ENCODE measurements around the gene ABHD1.

The ABHD1 gene

DNA sequence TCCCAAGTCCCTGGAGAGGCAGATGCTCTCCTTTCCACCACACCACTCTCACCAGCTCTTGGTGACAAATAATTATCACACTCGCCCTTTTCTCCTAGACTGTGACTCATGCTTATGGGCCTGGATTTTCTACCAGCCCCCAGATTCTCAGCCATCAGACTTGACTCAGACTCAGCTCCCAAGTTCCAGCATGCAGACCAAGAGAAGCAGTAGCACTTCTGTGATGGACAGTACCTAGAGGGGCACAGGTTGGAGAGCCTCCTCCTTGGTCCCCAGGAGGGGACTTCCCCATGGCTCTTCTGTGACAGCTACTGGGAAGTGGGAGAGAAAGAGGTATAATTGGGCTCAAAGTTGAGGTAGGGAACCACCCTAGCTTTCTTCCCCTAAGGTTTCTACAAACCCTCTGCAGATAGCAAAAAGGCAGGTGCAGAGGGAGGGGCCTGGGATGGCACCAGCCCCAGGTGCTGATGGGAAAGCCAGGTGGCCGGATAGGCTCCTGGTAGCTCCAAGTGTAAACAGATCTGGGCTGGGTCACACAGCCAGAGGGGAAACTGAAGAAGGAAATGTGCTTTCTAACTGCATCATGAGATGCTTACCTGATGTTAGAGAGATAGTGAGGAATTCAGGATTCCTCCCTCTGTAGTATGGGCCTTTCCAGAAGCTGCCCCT lies 29.3 kb downstream of the ABHD1 start:
- Histone ChIP-seq H3K4me2 (ENCODE audit: low read depth, low read length, poor library complexity, severe bottlenecking) (no peak overlapping the region), H2AFZ (ENCODE audit: low read length) (no peak overlapping the region), H3K4me1 (ENCODE audit: insufficient read depth, low read length, poor library complexity, severe bottlenecking) (no peaks in the 10 kb centered on the region)

DNA sequence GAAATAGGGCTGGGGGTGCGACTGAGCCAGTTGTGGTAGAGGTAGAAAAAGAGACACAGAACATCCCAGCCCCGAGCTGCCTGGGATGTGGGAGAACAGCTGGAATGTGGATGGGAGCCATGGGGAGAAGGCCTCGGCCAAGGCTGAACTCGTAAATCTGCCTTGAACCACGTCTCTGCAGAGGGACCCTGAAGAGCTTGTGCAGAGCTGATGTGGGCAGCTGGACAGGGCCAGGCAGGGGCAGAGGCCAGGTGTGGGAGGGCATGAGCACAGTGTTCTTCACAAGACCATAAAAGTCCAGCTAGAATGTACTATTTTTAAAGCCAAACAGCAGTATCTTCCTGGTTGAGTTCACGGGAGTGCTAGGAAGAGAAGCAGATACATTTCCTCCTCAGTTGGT lies 30.9 kb downstream of the ABHD1 start:
- Histone ChIP-seq H3K36me3 (ENCODE audit: insufficient read depth, low read length) (no peaks in the 10 kb centered on the region), H3K4me2 (ENCODE audit: low read depth, low read length, poor library complexity, severe bottlenecking) (no peak overlapping the region), H3K4me3 (ENCODE audit: low read length, poor library complexity, severe bottlenecking) (no peak overlapping the region), H3K79me2 (ENCODE audit: insufficient read depth, low read length) (no peaks in the 10 kb centered on the region), H3K4me1 (ENCODE audit: insufficient read depth, low read length, poor library complexity, severe bottlenecking) (no peaks in the 10 kb centered on the region), H3F3A (ENCODE audit: low read depth) (no peaks in the 10 kb centered on the region), H3K9me2 (replicated peaks; ENCODE audit: low read depth, low read length) (no peaks in the 10 kb centered on the region), H3K9me3 (ENCODE audit: insufficient read depth, low read depth, low read length) (no peaks in the 10 kb centered on the region), H4K20me1 (ENCODE audit: insufficient read depth, low read length, poor library complexity, severe bottlenecking) (no peaks in the 10 kb centered on the region), H2AFZ (ENCODE audit: low read length) (no peak overlapping the region), H3K27me3 (ENCODE audit: insufficient read depth, low read length, poor library complexity, severe bottlenecking) (no peaks in the 10 kb centered on the region), H3K9ac (ENCODE audit: low read depth, low read length, poor library complexity, severe bottlenecking) (no peak overlapping the region)
- TF ChIP-seq, protein P1, sequence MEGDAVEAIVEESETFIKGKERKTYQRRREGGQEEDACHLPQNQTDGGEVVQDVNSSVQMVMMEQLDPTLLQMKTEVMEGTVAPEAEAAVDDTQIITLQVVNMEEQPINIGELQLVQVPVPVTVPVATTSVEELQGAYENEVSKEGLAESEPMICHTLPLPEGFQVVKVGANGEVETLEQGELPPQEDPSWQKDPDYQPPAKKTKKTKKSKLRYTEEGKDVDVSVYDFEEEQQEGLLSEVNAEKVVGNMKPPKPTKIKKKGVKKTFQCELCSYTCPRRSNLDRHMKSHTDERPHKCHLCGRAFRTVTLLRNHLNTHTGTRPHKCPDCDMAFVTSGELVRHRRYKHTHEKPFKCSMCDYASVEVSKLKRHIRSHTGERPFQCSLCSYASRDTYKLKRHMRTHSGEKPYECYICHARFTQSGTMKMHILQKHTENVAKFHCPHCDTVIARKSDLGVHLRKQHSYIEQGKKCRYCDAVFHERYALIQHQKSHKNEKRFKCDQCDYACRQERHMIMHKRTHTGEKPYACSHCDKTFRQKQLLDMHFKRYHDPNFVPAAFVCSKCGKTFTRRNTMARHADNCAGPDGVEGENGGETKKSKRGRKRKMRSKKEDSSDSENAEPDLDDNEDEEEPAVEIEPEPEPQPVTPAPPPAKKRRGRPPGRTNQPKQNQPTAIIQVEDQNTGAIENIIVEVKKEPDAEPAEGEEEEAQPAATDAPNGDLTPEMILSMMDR (conservative IDR thresholded peaks at IDR 0.05; ENCODE audit: low read length): no peak
- TF ChIP-seq EZH2phosphoT487 (IDR thresholded peaks at IDR 0.05; ENCODE audit: borderline replicate concordance): no peak

More for the DNA sequence above, 29.3 kb downstream of the ABHD1 start:
- no peaks in the 10 kb centered on the region for H3K9me2 ChIP-seq (replicated peaks; ENCODE audit: low read depth, low read length)
- no peaks in the 10 kb centered on the region for H3F3A ChIP-seq (ENCODE audit: low read depth)
- no peak for TF ChIP-seq EZH2phosphoT487 (IDR thresholded peaks at IDR 0.05; ENCODE audit: borderline replicate concordance)
- no peaks in the 10 kb centered on the region for H3K36me3 ChIP-seq (ENCODE audit: insufficient read depth, low read length)
- H3K79me2 ChIP-seq (ENCODE audit: insufficient read depth, low read length): no peaks in the 10 kb centered on the region
- H4K20me1 ChIP-seq (ENCODE audit: insufficient read depth, low read length, poor library complexity, severe bottlenecking): no peaks in the 10 kb centered on the region
- H3K27me3 ChIP-seq (ENCODE audit: insufficient read depth, low read length, poor library complexity, severe bottlenecking): no peaks in the 10 kb centered on the region
- no peak overlapping the region for H3K9ac ChIP-seq (ENCODE audit: low read depth, low read length, poor library complexity, severe bottlenecking)
- H3K9me3 ChIP-seq (ENCODE audit: insufficient read depth, low read depth, low read length): no peaks in the 10 kb centered on the region
- no peak overlapping the region for H3K4me3 ChIP-seq (ENCODE audit: low read length, poor library complexity, severe bottlenecking)

DNA sequence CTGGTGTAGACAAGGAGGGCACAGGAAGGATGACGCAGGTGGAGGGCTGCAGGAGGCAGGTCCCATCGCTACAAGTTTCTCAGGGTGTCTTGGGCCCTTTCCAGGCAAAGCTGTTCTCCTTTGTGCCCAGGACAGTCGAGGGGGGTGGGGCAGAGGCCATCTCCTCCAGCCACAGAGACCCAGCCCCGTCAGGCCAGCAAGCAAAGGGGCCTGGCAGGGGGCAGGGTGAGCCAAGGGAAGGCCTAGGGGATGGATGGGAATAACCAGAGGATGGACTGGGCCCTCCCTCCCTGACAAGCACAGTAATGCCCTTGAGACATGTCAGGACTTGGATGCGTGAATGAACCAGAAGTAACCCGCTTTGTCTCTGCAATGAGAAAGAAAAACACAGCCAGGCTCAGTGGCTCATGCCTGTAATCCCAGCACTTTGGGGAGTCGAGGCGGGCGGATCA lies 31.5 kb downstream of the ABHD1 start:
- Histone ChIP-seq H3K9ac (ENCODE audit: low read depth, low read length, poor library complexity, severe bottlenecking) (no peak overlapping the region), H4K20me1 (ENCODE audit: insufficient read depth, low read length, poor library complexity, severe bottlenecking) (no peaks in the 10 kb centered on the region), H3K9me2 (replicated peaks; ENCODE audit: low read depth, low read length) (no peaks in the 10 kb centered on the region), H3F3A (ENCODE audit: low read depth) (no peaks in the 10 kb centered on the region), H3K27me3 (ENCODE audit: insufficient read depth, low read length, poor library complexity, severe bottlenecking) (no peaks in the 10 kb centered on the region), H3K4me1 (ENCODE audit: insufficient read depth, low read length, poor library complexity, severe bottlenecking) (no peaks in the 10 kb centered on the region), H3K4me2 (ENCODE audit: low read depth, low read length, poor library complexity, severe bottlenecking) (no peak overlapping the region), H3K79me2 (ENCODE audit: insufficient read depth, low read length) (no peaks in the 10 kb centered on the region), H3K9me3 (ENCODE audit: insufficient read depth, low read depth, low read length) (no peaks in the 10 kb centered on the region), H3K4me3 (ENCODE audit: low read length, poor library complexity, severe bottlenecking) (no peak overlapping the region), H2AFZ (ENCODE audit: low read length) (no peak overlapping the region), H3K36me3 (ENCODE audit: insufficient read depth, low read length) (no peaks in the 10 kb centered on the region)
- TF ChIP-seq, protein P1 (conservative IDR thresholded peaks at IDR 0.05; ENCODE audit: low read length): no peak
- no peak for TF ChIP-seq EZH2phosphoT487 (IDR thresholded peaks at IDR 0.05; ENCODE audit: borderline replicate concordance)

DNA sequence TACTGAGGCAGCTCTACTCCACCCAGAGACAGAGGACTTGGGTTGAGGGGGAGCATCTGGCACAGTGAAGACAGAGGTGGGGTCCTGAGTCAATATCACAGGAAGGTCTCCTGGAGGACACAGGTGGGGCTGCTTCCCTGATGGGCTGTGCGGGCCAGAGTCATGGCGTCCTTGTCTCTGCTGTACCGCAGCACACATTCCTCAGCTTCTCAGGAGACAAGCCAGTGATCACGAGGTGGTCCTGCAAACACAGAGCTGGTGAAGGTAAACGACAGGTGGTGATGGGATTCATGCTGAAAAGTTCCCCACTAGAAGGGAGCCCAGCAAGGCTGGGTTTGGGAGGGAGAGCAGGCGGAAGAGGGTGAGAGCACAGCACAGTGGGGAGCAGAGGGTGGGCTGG lies 34.9 kb downstream of the ABHD1 start:
- no peak overlapping the region for H3K9ac ChIP-seq (ENCODE audit: low read depth, low read length, poor library complexity, severe bottlenecking)
- H3K27me3 ChIP-seq (ENCODE audit: insufficient read depth, low read length, poor library complexity, severe bottlenecking): no peaks in the 10 kb centered on the region
- H4K20me1 ChIP-seq (ENCODE audit: insufficient read depth, low read length, poor library complexity, severe bottlenecking): no peaks in the 10 kb centered on the region
- H2AFZ ChIP-seq (ENCODE audit: low read length): no peak overlapping the region
- no peaks in the 10 kb centered on the region for H3K9me3 ChIP-seq (ENCODE audit: insufficient read depth, low read depth, low read length)
- H3K9me2 ChIP-seq (replicated peaks; ENCODE audit: low read depth, low read length): no peaks in the 10 kb centered on the region
- H3K4me1 ChIP-seq (ENCODE audit: insufficient read depth, low read length, poor library complexity, severe bottlenecking): no peaks in the 10 kb centered on the region
- H3K4me2 ChIP-seq (ENCODE audit: low read depth, low read length, poor library complexity, severe bottlenecking): no peak overlapping the region
- H3K79me2 ChIP-seq (ENCODE audit: insufficient read depth, low read length): no peaks in the 10 kb centered on the region
- TF ChIP-seq EZH2phosphoT487 (IDR thresholded peaks at IDR 0.05; ENCODE audit: borderline replicate concordance): no peak
- TF ChIP-seq, protein P1 (conservative IDR thresholded peaks at IDR 0.05; ENCODE audit: low read length): no peak
- H3F3A ChIP-seq (ENCODE audit: low read depth): no peaks in the 10 kb centered on the region
- H3K36me3 ChIP-seq (ENCODE audit: insufficient read depth, low read length): no peaks in the 10 kb centered on the region
- no peak overlapping the region for H3K4me3 ChIP-seq (ENCODE audit: low read length, poor library complexity, severe bottlenecking)

Data from Loucy (cell line).